ENCODE results near the gene ZNF20. TPM values are rescaled to one million over a fixed set of nuclear protein-coding genes. Genes with fewer than 3 reads are reported as not detected.

Gene ZNF20
- total RNA-seq, 4 donors from 2014 or later, result 1.9 to 4.9 (median 3.1) TPM

Small RNA genes within 50 kb of the gene (small RNA-seq; reads per million reads assigned to genes)
- gene RF00019 (0 reads per million in 4 donors), gene RNA5SP467 (0 reads per million in 4 donors)

Other genes with a start within 250 kb of the ZNF20 start
- gene ZNF700, start 215.2 kb downstream of the ZNF20 start, total RNA-seq, result 10 to 100 TPM in 3 of 4 donors, 1 to 10 TPM in 1; 7.1 to 19.6 (median 11.4) TPM
- gene ZNF763, start 175.3 kb downstream of the ZNF20 start, total RNA-seq, result 1 to 10 TPM; 4.5 to 8.1 (median 5.1) TPM
- gene ZNF433, start 104.7 kb downstream of the ZNF20 start, total RNA-seq, result 10 to 100 TPM in 1 of 4 donors, 1 to 10 TPM in 3; 5.4 to 12.8 (median 6.5) TPM
- gene ZNF878, start 87.4 kb downstream of the ZNF20 start, total RNA-seq, result under 1 TPM in 1 of 4 donors, not detected in 3; 0.27 TPM
- 10 to 100 TPM in 2 of 4 donors, 1 to 10 TPM in 2; 8.0 to 19.0 (median 9.9) TPM for gene ZNF844, start 75.6 kb downstream of the ZNF20 start, total RNA-seq
- gene ZNF625, start 16.4 kb upstream of the ZNF20 start, total RNA-seq, result 10 to 100 TPM in 1 of 4 donors, 1 to 10 TPM in 3; 7.3 to 11.4 (median 8.0) TPM
- gene ZNF136, start 22.7 kb upstream of the ZNF20 start, total RNA-seq, result 10 to 100 TPM in 3 of 4 donors, 1 to 10 TPM in 1; 8.7 to 19.6 (median 11.5) TPM
- gene ZNF44, start 154.5 kb upstream of the ZNF20 start, total RNA-seq, result 10 to 100 TPM; 10.1 to 14.6 (median 11.3) TPM
- gene ZNF563, start 193.3 kb upstream of the ZNF20 start, total RNA-seq, result 1 to 10 TPM; 1.6 to 7.6 (median 5.5) TPM
- 1 to 10 TPM; 2.3 to 6.7 (median 4.8) TPM for gene ZNF442, start 225.3 kb upstream of the ZNF20 start, total RNA-seq

Measured in gastroesophageal sphincter (tissue), 4 donors.